Heart right ventricle (tissue), 16 donors: Measurements from ENCODE around the gene CLIC4. TPM values are rescaled to one million over a fixed set of nuclear protein-coding genes. Genes with fewer than 3 reads are reported as not detected.

Experiments used
- ATAC-seq, 8 donors: fragments of 200-7000 bp; cut with Tn5 transposase; one replicate each; pipeline ENCODE4 v1.9.1; 2020; ENCODE audit warnings: mild to moderate bottlenecking in 8 of 8, moderate library complexity in 8 of 8, moderate number of reproducible peaks in 1 of 8
- DNase-seq, 2 donors: peaks; one replicate each; pipeline ENCODE4 v3.0.0-alpha.2; 2020
- H3K27ac ChIP-seq, 10 donors: fragments of 200-600 bp; sonication (generic) in 2 of 10; one replicate each; pipeline versions ENCODE4 v1.5.0 to v1.8.0; 2020 to 2022; ENCODE audit warnings: mild to moderate bottlenecking in 3 of 10
- H3K27me3 ChIP-seq, 7 donors: fragments of 200-600 bp; one replicate each; pipeline ENCODE4 v1.8.0; 2021 to 2022; ENCODE audit warnings: mild to moderate bottlenecking in 2 of 7
- H3K36me3 ChIP-seq, 9 donors: fragments of 200-600 bp; sonication (generic) in 1 of 9; one replicate each; pipeline versions ENCODE4 v1.5.0 to v1.8.0; 2020 to 2022; ENCODE audit warnings: mild to moderate bottlenecking in 2 of 9
- H3K4me1 ChIP-seq, 9 donors: fragments of 200-600 bp; sonication (generic) in 1 of 9; one replicate each; pipeline versions ENCODE4 v1.5.0 to v1.8.0; 2020 to 2022; ENCODE audit warnings: mild to moderate bottlenecking in 4 of 9
- H3K4me3 ChIP-seq, 10 donors: fragments of 200-600 bp; sonication (generic) in 2 of 10; one replicate each; pipeline versions ENCODE4 v1.5.0 to v1.8.0; 2020 to 2022; ENCODE audit warnings: mild to moderate bottlenecking in 7 of 10, moderate library complexity in 2 of 10
- H3K9me3 ChIP-seq, 11 donors: fragments of 200-600 bp in 10 of 11; sonication (generic) in 2 of 11; one replicate each; pipeline versions ENCODE4 v1.5.0 to v1.8.0; 2013 to 2022; ENCODE audit warnings: mild to moderate bottlenecking in 2 of 11, control low read depth in 1 of 11, moderate library complexity in 1 of 11
- WGBS, 2 donors: extraction: QIAGEN DNeasy Blood & Tissue Kit; methylation state at CpG; one replicate each; pipeline ENCODE4 v1.1.7; 2013; ENCODE audit warnings: inconsistent platforms in 1 of 2; 5-methylcytosine and 5-hydroxymethylcytosine counted together
- intact Hi-C, 10 donors: fragments of 100-400 bp; cut with DNase I; formaldehyde crosslinking; loops; one replicate each; pipeline versions ENCODE4 v1.11.1 to v1.14.2; 2022
- polyA plus RNA-seq, 2 donors: library from polyadenylated mRNA; stranded (reverse); fragments of 200-250 nt; gene quantifications; one replicate each; pipeline ENCODE4 v1.2.3, GENCODE V29; 2013
- total RNA-seq, 10 donors: library from RNA; stranded (reverse); fragmentation: NEBNext Ultra II Directional in 3 of 10; extraction: Animal tissue kit (Norgen Biotek cat#: 25700) in 3 of 10; gene quantifications; one replicate each; pipeline versions ENCODE4 v1.2.1 to v1.2.4, GENCODE V29; 2021 to 2023
- TF ChIP-seq, protein P1 (sequence below), 9 donors: fragments of 200-600 bp; sonication (generic) in 2 of 9; IDR thresholded peaks; one replicate each; pipeline versions ENCODE4 v1.5.0 to v1.8.0; 2021 to 2022; ENCODE audit warnings: antibody characterized with exemption in 9 of 9, mild to moderate bottlenecking in 5 of 9, moderate library complexity in 1 of 9
- donor health status: Arrhythmogenic right ventricular cardiomyopathy.
- donor health status: ischemic (EF 13 %, LVEDD 7.1; RV severe dilation, severe dysfunction).
- donor health status: healthy with polysubstance abuse.
- donor health status: DM: no; HTN: yes; CAD: no.
- donor health status: DM: no; HTN: no; CAD: no.
- donor health status: ischemic (EF 25% LVEDD 6.9; RV normal size, moderate dysfunction).
- donor health status: ischemic (EF 25% LVEDD 5.7; RV mildly dilated, moderate dysfunction).
- donor health status: healthy.
- donor health status: DM: yes; HTN: yes; CAD: no.
- donor health status: Ischemic cardiomyopathy.
- donor health status: ischemic (EF 35%, LVEDD 5.7; RV mildly dilated, moderate dysfunction).
- donor health status: nonischemic (EF 11% LVEDD 7.7; RV severe dilation, severe dysfunction).
- donor health status: DM: yes; HTN: yes; CAD: no.
- donor health status: PGD.
- donor health status: ischemic (EF 29% LVEDD 5.4; RV normal size, mild dysfunction).
- donor health status: nonischemic (EF 23%, LVEDD 6.1; RV moderate dilation, normal function).

CLIC4 gene
- total and polyA plus RNA-seq, 12 donors: 90.8 to 511 (median 336) TPM

GRCh38 chr1:24892188-24893153 is 147.2 kb downstream of the CLIC4 start:
- Histone ChIP-seq H3K4me1 (no peaks in the 10 kb centered on the region), H3K36me3 (no peaks in the 10 kb centered on the region), H3K9me3 (peaks cover 0 to 15% (median 7%) of the 10 kb centered on the region in 11 donors), H3K27me3 (peaks cover 0 to 17% (median 3%) of the 10 kb centered on the region in 7 donors), H3K4me3 (no peak overlapping the region), H3K27ac (no peak overlapping the region)
- intact Hi-C loops: no loop called here
- no peak for ATAC-seq
- TF ChIP-seq, protein P1, sequence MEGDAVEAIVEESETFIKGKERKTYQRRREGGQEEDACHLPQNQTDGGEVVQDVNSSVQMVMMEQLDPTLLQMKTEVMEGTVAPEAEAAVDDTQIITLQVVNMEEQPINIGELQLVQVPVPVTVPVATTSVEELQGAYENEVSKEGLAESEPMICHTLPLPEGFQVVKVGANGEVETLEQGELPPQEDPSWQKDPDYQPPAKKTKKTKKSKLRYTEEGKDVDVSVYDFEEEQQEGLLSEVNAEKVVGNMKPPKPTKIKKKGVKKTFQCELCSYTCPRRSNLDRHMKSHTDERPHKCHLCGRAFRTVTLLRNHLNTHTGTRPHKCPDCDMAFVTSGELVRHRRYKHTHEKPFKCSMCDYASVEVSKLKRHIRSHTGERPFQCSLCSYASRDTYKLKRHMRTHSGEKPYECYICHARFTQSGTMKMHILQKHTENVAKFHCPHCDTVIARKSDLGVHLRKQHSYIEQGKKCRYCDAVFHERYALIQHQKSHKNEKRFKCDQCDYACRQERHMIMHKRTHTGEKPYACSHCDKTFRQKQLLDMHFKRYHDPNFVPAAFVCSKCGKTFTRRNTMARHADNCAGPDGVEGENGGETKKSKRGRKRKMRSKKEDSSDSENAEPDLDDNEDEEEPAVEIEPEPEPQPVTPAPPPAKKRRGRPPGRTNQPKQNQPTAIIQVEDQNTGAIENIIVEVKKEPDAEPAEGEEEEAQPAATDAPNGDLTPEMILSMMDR (IDR thresholded peaks at IDR 0.05): no peak
- 74 to 76% methylated on average over 1 of the region's 1 CpG for WGBS, 2 donors
- DNase-seq: no peak

- peaks cover 0 to 26% (median 8%) of the 10 kb centered on the region in 7 donors for H3K27me3 ChIP-seq
- TF ChIP-seq, protein P1 (IDR thresholded peaks at IDR 0.05): no peak
- intact Hi-C loops: no loop called here
Measured at GRCh38 chr1:24893431-24893830, 148.2 kb downstream of the CLIC4 start.

More at GRCh38 chr1:24893431-24893830, 148.2 kb downstream of the CLIC4 start:
- no peaks in the 10 kb centered on the region for H3K36me3 ChIP-seq
- H3K4me1 ChIP-seq: peaks cover 0 to 2% (median 0%) of the 10 kb centered on the region in 9 donors
- H3K4me3 ChIP-seq: no peak overlapping the region
- 81 to 91% methylated on average over 3 of the region's 3 CpGs for WGBS, 2 donors
- DNase-seq (no peak), ATAC-seq (no peak)
- H3K9me3 ChIP-seq: peaks cover 0 to 15% (median 7%) of the 10 kb centered on the region in 11 donors
- no peak overlapping the region for H3K27ac ChIP-seq

Other genes with a start within 250 kb of the CLIC4 start
- gene RCAN3, start 242.6 kb upstream of the CLIC4 start, total RNA-seq: 1 to 10 TPM; 3.6 to 7.9 (median 5.8) TPM
- 1 to 10 TPM; 2.3 to 3.1 TPM for gene RCAN3, start 242.6 kb upstream of the CLIC4 start, polyA plus RNA-seq
- under 1 TPM in 8 of 10 donors, not detected in 2; 0.05 to 0.36 (median 0.10) TPM for gene NCMAP, start 189.4 kb upstream of the CLIC4 start, total RNA-seq
- under 1 TPM; 0.01 to 0.29 TPM for gene NCMAP, start 189.4 kb upstream of the CLIC4 start, polyA plus RNA-seq
- gene SRRM1, start 102.1 kb upstream of the CLIC4 start, total RNA-seq: 10 to 100 TPM; 54.4 to 82.9 (median 75.8) TPM
- 10 to 100 TPM; 26.0 to 83.0 TPM for gene SRRM1, start 102.1 kb upstream of the CLIC4 start, polyA plus RNA-seq
- 1 to 10 TPM in 2 of 10 donors, under 1 TPM in 8; 0.15 to 5.9 (median 0.40) TPM for gene RUNX3, start 184.8 kb downstream of the CLIC4 start, total RNA-seq
- under 1 TPM; 0.07 to 0.35 TPM for gene RUNX3, start 184.8 kb downstream of the CLIC4 start, polyA plus RNA-seq